Measurements from ENCODE around the gene CSF1.

- TF ChIP-seq CTCF (IDR thresholded peaks at IDR 0.05) (no peak), POLR2AphosphoS5 (IDR thresholded peaks at IDR 0.05) (no peak), POLR2A (IDR thresholded peaks at IDR 0.05) (no peak)
These were observed 8.3 kb upstream of the CSF1 start for GRCh38 chr1:109902204-109902985.

Data from breast epithelium (tissue), 3 donors.